ENCODE data around the gene TMEM221. TPM values are rescaled to one million over a fixed set of nuclear protein-coding genes. Genes with fewer than 3 reads are reported as not detected.

TMEM221 gene
- total RNA-seq, 1 donor from 2014 or later, result 0.94 TPM

GRCh38 chr19:17441241-17442021 lies 7.0 kb downstream of the TMEM221 start:
- DNase-seq, result no peak

- no peak for DNase-seq
Observed at GRCh38 chr19:17436874-17437267, 11.6 kb downstream of the TMEM221 start.

- no peak for DNase-seq
Observed at GRCh38 chr19:17436094-17436873, 12.2 kb downstream of the TMEM221 start.

- DNase-seq, result no peak
Observed at GRCh38 chr19:17435218-17435617, 13.2 kb downstream of the TMEM221 start.

GRCh38 chr19:17431417-17431816 lies 17.1 kb downstream of the TMEM221 start:
- no peak for DNase-seq

GRCh38 chr19:17429641-17430113 lies 18.8 kb downstream of the TMEM221 start:
- no peak for DNase-seq

- DNase-seq, result peak; percentile 5
Observed at GRCh38 chr19:17424743-17425365, 23.6 kb downstream of the TMEM221 start.

GRCh38 chr19:17423429-17424208 lies 24.8 kb downstream of the TMEM221 start:
- no peak for DNase-seq

GRCh38 chr19:17421942-17422341 lies 26.5 kb downstream of the TMEM221 start:
- DNase-seq, result no peak

- DNase-seq, result no peak
Observed at GRCh38 chr19:17420475-17420924, 28.0 kb downstream of the TMEM221 start.

GRCh38 chr19:17419621-17420474 lies 28.6 kb downstream of the TMEM221 start, which contains the start of gene MVB12A:
MVB12A (plus strand) TSS chr19:17420047; CDS start chr19:17420136, 89 bp downstream.
- peak; percentile 96 for DNase-seq

GRCh38 chr19:17419154-17419620 lies 29.3 kb downstream of the TMEM221 start:
- DNase-seq, result no peak

- no peak for DNase-seq
Observed at GRCh38 chr19:17418710-17419109, 29.8 kb downstream of the TMEM221 start.

- DNase-seq, result no peak
Observed at GRCh38 chr19:17415121-17415520, 33.3 kb downstream of the TMEM221 start.

- DNase-seq, result no peak
Observed at GRCh38 chr19:17414097-17414496, 34.4 kb downstream of the TMEM221 start.

GRCh38 chr19:17411801-17412200 lies 36.7 kb downstream of the TMEM221 start:
- no peak for DNase-seq

GRCh38 chr19:17409990-17410389 lies 38.5 kb downstream of the TMEM221 start:
- no peak for DNase-seq

- DNase-seq, result no peak
Observed at GRCh38 chr19:17406887-17407196, 41.6 kb downstream of the TMEM221 start.

GRCh38 chr19:17406046-17406886 lies 42.2 kb downstream of the TMEM221 start:
- no peak for DNase-seq

Measured in occipital lobe (tissue), 2 donors.